Pulmonary artery endothelial cell (primary cell): ENCODE measurements around the gene SH3PXD2B. TPM values are rescaled to one million over a fixed set of nuclear protein-coding genes. Genes with fewer than 3 reads are reported as not detected.
"Not testable (repeated sequence)": the region's sequence is repeated elsewhere in the genome, so short reads cannot be mapped to it uniquely, and the experiment has no call there.

Experiments used
- DNase-seq: peaks from one replicate; pipeline ENCODE4 v3.0.0-alpha.2; 2011; ENCODE audit warnings: low read depth, low spot score
- total RNA-seq: library from RNA; depleted of rRNA; stranded (reverse); fragments of >200 nt; gene quantifications from 2 replicates; pipeline ENCODE4 v1.2.3, GENCODE V29; 2014

Gene SH3PXD2B
- total RNA-seq, 1 donor from 2014 or later = 25.9 TPM

DNA sequence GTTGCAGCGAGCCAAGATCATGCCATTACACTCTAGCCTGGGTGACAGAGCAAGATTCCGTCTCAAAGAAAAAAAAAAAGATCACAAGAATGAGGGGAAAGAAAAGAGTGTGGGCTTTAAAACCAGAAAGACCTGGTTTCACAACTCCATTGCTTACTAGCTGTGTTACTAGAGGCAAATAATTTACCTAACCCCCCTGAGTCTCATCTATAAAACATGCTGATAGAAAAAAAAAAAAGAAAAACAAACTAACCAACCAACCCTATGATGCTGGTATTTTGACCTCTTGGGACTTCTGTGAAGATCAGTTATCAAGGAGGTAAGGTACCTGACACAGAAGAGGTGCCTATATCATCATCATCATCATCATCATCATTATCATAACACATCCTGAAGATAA is 110.6 kb downstream of the SH3PXD2B start:
- no peak for DNase-seq

DNA sequence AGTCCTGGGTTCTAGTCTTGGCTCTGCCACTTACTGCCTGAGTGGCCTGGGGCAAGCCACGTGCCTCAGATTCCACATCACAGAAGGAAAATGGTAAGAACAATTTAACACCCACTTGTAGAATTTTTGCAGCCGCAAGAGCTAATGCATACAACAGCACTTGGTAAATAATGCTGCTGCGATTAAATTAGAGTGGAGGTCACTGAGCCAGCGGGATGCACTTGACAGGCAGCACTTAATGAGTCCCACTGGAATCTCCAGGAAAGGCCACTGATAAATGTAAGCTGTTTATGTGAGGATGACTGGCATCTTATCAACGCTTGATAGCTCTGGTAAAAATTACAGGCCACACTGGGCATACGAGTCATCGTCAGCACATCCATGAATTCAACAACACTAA is 111.4 kb downstream of the SH3PXD2B start:
- no peak for DNase-seq

DNA sequence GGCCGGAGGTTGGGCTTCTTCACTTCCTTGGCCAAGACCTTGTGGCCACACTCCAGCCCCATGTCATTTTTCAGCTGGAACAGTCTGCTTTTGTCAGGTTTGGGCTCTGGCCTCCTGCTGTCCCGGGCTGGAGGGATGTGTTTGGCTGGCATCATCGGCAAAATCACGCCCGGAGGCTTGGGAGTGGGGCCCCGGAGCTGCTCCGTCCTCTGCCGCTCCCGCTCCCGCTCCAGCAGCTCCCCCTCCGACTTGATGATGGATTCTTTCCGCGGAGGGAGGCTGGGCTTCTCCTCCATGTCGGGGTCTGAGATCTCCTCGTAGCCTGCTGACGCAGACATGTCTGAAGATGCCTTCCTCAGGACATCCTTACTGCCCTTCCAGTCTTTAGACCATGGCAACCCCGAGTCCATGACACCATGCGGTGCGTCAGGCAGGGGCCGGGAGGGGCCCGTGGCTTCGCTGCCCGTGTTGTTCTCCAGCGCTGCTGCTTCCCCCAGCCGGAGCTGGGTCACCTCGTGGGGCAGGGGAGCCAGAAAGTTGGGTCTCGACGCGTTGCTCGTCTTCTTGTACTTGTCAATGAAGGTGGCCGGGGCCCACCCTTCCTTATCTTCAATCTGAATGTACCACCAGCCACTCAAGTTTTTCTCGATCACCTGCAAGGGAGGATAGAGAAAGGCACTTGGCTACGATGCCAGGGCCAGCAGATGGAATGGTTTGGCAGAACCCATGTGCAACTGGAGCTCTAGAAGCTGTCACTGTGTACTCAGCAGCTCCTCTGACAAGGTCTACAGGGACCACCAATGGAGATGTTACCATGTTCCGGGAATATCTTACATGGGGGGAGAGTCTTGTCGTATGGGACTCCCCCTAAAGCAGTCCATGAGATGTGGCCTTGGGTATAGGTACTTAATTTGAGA is 114.8 kb downstream of the SH3PXD2B start:
- DNase-seq = no peak

DNA sequence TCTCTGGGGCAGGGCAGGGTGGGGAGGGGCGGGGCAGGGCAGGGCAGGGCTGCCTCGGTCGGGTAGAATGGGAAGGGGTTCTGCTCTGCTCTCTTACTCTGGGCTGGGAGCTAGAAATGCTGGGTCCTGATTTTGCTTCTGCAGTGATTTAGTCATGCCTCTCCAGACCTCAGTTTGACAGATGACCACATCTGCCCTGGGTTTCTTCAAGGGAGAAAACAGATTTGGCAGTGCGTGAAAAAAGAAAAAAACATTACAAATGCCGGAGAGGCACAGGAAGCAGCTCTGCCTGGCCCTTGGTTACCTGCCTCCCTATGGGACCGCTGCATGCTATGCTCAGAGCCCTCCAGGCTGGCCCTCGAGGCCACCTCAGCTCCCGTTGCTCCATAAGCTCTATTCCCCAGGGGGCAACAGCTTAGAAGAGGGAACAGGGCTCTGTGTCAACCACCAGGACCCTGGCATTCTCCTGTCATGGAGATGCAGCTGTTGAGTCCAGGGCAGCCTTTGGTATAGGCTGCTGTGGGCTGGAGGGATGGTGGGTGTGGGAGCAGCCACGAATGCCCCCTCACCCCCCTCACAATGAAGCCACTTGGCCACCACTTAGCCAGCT is 117.5 kb downstream of the SH3PXD2B start:
- no peak for DNase-seq

DNA sequence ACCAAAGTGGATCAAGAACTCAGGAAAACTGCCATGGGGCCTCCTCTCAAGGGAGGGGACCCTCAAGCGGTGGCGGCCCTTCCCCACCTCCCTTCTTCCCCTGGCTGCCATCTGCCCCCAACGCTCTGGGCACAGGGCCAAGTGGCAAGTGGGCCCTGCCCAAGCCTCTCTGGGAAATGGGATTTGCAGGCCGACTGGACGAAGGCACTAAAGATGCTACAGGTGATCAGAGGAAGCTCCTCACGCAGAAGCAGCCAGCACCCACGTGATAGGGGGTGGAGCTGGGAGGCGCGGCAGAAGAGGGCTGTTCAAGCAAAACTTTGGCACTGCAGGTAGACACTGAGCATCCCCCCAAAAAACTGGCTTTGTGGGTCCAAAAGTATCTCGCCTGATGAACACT is 118.1 kb downstream of the SH3PXD2B start:
- DNase-seq = no peak

DNA sequence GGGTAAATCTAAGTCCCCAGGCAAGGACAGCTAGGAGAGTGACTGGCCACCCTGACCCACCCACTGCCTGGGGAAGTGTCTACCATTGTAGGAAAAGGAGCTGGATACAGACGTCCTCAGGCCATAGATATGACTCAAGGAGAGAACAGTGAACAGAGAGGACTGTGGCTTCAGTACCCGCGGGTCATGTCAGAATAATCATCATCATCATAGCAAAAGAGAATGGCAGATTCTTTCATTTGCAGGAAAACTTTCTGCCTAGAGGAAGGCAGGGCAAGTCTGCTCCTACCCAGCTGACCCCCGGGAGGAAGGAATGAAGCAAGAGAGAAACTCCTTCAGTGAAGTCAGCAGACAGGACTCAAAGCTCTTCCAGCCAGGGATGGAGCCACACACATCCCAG is 118.6 kb downstream of the SH3PXD2B start:
- no peak for DNase-seq

DNA sequence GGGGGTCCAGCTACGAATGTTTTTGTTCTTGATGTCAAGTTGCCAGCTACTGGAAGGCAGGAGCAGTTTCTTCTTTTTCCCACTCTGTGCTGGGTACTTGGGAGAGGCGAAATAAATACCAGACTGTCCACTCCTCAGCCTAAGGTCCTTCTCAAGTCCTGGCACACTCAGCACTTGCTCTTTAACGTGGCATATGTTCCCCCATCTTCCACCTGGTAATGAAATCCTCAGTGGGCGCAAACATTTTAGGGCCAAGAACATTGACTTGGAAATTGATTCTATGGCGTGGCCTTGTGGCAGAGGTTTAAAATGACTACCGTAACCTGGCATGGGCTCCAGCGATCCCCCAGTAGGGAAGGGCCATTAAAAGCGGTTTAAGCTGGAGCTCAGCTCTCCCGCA is 119.7 kb downstream of the SH3PXD2B start:
- no peak for DNase-seq

DNA sequence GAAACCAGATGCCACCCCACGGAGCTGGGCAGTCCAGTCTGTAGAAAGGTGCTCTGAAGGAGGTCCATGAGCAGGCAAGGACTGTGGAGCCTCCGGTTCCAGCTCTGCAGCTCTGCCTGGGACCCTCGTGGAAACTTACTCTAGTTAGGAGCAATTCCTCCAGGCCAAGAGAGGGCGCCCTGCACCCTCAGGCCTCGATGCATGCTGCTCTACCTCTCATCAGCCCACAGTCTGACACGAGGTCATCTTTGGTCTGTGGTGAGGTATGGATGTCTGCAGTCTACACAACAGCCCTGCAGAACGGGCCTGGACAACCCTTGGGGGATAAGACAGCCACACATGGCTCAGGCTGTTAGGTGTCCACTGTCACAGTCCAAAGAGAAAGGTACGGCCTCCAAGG is 120.1 kb downstream of the SH3PXD2B start:
- DNase-seq = no peak

DNA sequence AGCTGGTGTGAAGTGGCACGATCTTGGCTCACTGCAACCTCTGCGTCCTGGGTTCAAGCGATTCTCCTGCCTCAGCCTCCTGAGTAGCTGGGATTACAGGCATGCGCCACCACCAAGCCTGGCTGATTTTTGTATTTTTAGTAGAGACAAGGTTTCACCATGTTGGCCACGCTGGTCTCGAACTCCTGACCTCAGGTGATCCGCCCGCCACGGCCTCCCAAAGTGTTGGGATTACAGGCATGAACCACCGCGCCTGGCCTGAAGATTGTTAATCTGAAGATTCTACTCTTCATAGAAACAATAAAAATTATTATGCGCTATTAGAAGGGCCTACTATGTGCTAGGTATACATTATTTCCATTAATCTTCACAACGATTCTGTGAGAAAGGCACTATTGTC is 127.4 kb downstream of the SH3PXD2B start:
- not testable (repeated sequence) for DNase-seq

DNA sequence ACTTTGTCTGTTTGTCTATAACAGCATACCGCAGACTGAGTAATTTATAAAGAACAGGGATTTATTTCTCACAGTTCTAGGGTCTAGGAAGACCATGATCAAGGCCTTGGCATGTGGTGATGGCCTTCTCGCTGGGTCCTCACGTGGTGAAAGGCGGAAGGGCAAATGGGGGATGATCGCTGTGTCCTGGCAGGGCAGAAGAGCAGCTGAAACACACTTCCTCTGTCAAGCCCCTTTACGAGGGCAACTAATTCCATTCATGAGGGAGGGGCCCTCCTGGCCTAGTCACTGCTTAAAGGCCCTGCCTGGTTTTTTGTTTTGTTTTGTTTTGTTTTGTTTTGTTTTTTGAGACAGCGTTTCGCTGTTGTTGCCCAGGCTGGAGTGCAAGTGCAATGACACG is 128.9 kb downstream of the SH3PXD2B start:
- no peak for DNase-seq

DNA sequence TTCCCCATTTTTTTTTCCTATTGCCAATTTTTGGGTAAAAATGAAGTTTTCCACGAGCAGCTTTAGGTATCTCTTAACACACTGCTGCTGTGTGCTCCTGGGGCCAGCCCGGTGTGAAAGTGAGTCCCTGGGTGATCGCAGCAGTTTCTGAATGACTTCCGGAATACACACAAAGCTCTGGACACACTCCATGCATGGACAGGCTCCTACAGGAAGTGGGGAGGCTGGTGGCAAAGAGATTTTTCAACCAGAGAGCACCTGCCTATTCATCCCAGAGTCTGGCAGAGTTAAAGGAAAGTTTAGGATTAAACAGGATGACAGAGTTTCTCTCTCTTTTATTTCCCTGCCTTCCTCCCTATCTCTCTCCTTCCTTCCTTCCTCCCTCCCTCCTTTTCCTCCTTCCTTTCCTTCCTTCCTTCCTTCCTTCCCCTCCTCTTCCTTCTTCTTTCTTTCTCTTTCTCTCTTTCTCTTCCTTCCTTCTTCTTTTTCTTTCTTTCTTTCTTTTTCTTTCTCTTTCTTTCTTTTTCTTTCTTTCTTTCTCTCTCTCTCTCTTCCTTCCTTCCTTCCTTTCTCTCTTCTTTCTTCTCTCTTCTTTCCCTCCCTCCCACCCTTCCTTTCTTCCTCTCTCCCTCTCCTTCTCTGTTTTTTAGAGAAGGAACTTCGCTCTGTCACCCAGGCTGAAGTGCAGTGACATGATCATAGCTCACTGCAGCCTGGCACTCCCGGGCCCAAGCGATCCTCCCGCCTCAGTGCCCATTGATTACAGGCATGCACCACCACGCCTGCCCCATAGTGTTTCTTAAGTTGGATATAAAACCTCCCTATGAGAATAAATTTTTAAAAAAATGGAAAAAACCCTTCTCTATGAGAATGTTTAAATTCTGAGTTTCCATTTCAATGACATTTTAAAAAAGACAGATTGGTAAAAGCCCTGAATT is 132.0 kb downstream of the SH3PXD2B start:
- no peak for DNase-seq

DNA sequence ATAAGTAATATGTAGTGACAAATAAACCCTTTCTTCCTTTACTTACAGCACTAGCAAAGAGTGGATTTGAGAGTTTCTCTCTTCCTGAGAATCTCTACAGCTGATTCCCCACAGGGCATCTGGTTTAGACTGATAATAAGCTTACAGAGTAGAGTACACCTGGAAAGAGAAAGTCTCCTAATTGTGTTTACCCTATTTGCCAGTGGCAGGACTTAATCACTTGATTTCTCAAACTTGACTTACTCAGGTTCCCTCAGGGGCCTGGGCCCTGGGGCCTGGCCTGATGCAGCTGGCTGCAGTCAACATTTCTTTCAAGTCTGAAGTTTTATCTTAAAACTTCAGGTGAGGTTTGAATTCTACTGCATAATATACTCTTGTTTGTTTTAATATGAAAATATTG is 132.7 kb downstream of the SH3PXD2B start:
- DNase-seq = no peak

DNA sequence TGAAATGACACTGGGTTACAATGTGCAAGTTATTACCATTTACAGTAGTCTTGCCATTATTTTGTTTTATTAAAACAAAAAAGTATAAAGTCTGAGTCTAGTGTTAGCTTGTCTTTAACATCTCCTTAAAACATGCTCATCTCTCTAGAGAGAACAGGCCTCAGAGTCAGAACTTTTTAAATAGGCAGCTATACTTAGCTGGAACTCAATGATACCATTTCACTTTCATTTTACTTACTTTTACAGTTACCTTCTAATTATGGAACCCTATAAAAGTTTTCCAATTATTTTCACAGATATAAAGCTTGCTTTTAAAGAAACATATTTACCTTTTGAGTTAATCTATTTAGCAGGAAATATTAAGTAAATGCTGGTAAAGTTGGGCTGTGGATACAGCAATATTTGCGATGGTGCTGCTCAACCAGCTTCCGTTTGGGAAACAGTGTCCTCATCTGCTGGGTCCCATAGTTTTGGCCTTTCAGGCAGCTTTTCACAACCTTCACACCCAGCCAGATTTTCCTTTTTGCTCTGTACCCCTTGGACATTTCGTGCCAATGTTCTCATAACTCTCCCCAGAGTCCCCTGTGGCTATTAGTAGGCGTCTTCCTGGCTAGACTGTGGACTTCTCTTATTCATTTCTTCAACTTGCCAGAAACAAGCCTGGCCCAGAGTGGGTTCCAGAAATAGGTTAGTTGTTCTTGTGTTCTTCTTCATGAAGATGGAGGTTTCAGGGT is 134.4 kb downstream of the SH3PXD2B start:
- no peak for DNase-seq

DNA sequence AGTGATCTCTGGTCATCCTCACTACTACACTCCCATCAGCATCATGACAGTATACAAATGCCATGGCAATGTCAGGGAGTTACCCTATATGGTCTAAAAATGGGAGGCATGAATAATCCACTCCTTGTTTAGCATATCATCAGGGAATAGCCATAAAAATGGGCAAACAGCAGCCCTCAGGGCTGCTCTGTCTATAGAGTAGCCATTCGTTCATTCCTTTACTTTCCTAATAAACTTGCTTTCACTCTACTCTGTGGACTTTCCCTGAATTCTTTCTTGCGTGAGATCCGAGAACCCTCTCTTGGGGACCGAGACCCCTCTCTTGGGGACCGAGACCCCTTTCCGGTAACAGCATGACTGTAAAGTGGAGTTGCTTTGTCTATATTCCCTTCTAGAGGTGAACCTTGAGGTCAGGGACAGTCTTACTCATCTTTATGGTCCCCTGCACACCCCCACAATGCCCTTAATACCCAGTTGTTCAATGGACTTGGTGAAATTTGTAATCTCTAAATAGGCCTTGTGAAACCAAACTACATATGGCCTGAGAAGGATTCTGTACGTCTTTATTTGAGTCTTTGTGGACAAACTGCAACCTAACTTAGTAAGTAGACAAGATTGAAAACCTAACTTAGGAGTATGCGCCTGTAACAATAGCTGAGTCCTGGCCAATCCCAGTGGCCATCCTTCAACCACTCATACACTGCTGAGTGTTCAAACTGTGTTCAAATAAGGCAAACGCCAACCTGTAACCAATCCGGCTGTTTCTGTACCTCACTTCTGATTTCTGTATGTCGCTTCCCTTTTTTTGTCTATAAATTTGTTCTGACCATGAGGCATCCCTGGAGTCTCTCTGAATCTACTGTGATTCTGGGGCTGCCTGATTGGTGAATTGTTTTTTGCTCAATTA is 138.5 kb downstream of the SH3PXD2B start:
- no peak for DNase-seq

DNA sequence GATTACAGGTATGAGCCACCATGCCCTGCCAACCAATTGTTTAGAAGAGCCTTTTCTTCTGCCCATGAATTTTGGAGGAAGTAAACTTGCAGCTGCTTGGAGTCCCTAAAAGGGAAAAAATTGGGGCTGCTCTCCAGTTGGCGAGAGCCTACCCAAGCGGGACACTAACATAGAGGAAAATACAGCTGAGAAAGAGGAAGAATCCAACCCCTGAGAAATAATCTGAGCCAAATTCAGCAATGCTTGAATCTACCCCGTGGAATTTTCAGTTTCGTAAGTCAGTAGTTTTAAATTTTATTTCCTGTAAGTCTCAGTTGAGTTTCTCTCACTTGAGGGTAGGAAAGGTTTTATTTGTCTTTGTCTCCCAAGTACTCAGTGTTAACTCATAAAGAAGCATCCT is 140.4 kb downstream of the SH3PXD2B start:
- DNase-seq = no peak

DNA sequence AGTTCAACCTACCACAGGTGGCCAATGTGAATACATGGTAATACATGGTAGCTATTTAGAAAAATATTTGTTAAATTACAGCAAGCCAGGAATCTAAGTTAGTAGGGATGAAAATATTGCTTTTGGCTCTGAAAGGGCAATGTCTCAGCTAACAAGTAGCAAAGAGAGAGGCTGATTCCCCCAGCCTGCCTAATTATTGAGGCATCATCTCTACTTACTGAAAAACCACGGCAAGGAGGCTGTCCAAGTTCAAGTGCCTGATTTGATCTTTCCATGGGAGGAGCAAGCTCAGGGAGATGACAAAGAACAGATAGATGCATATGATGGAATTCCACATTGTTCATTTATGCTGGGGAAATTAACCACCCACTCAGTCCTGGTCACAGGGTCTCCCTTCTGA is 142.0 kb downstream of the SH3PXD2B start:
- no peak for DNase-seq

DNA sequence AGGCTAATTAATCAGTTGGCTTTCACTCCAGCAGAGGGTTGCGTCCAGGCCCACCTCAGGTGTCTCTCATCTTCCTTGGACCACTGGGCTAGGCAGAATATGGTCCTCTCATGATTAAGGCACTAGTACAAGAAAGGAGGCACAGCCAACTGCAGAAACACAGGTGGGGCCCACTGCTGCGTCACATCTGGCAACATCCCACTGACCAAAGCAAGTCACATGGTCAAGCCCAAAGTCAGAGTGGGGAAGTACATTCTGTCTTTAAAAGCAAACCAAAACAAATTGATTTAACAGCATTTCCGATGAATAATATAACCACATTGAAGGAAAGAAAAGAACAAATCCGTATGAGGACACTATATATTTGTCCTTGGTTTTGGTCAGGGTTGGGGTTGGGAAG is 142.7 kb downstream of the SH3PXD2B start:
- no peak for DNase-seq

DNA sequence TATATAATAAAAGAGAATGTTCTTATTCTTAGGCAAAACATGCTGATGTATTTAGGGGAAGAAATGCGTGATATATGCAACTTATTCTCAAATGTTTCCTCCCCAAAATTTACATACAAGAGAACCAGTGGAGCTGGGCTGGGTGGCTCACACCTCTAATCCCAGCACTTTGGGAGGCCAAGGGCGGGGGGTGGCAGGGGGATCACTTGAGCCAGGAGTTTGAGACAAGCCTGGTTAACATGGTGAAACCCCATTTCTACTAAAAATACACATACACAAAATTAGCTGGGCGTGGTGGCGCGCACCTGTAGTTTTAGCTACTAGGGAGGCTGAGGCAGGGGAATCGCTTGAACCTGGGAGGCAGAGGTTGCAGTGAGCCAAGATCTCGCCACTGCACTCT is 143.3 kb downstream of the SH3PXD2B start:
- DNase-seq = no peak

DNA sequence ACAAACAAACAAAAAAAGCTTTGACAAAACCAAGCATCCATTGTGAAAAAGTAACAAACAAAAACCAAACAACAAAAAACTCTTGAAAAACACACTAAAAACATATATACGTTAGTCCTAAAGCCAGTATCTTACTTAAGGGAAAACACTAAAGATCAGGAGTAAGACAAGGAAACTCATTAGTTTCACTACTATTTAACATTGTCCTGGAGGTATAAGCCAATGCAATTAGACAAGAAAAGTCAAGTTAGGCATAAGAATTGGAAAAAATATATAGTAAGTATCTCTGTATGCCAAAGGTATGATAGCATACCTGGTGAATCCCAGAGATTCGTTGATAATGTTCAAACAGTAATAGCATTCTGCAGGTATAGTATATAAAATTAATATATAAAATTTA is 148.9 kb downstream of the SH3PXD2B start:
- DNase-seq = no peak
